ENCODE data around the gene HERC4. TPM values are rescaled to one million over a fixed set of nuclear protein-coding genes. Genes with fewer than 3 reads are reported as not detected.

The HERC4 gene
- total RNA-seq, 1 experiment from 2014 or later, result 39.4 TPM

DNA sequence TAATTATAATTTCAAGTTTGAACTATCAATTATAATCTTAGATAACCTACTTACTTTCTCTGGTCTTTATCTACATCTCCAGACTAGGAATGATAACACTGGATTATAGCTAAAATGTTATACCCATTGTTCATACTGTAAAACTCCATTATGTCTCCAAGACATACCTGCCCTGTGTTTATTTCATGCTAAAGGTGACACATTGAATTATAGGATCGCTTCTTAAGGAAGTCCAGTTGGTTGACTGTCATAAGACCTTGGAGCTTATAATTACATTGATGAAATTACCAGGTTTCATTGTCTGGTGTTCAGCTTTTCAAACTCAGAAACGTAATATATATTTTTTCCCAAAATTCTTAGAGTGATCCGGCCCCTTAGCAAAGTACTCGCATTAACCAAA is 15.5 kb upstream of the HERC4 start:
- Mint-ChIP-seq H3K9me3 (peaks cover 3% of the 10 kb centered on the region; the same call in 1 of the 2 replicates), H3K4me1 (peaks cover 18% of the 10 kb centered on the region), H3K27ac (no peak overlapping the region), H3K36me3 (no peaks in the 10 kb centered on the region), H3K4me3 (no peak overlapping the region), H3K27me3 (ENCODE audit: low read depth) (no peaks in the 10 kb centered on the region)
- CTCF ChIA-PET, result no interaction called here
- DNase-seq (ENCODE audit: low spot score) (no peak), ATAC-seq (no peak)
- POLR2A ChIA-PET, result interaction anchor here (0.6 kb wide), 1 partner anchor 241 kb away, joined by 4 read pairs; the partner anchor contains the start of gene HNRNPH3
- TF ChIP-seq NFE2L1 (CRISPR knock-in tag; IDR thresholded peaks at IDR 0.05), result no peak
- TF ChIP-seq ZNF423 (CRISPR knock-in tag; IDR thresholded peaks at IDR 0.05), result no peak
- no peak for TF ChIP-seq ZNF317 (CRISPR knock-in tag; IDR thresholded peaks at IDR 0.05; ENCODE audit: borderline replicate concordance, low read depth)
- TF ChIP-seq CBFB (CRISPR knock-in tag; IDR thresholded peaks at IDR 0.05; ENCODE audit: low read depth), result no peak
- TF ChIP-seq, protein P1, sequence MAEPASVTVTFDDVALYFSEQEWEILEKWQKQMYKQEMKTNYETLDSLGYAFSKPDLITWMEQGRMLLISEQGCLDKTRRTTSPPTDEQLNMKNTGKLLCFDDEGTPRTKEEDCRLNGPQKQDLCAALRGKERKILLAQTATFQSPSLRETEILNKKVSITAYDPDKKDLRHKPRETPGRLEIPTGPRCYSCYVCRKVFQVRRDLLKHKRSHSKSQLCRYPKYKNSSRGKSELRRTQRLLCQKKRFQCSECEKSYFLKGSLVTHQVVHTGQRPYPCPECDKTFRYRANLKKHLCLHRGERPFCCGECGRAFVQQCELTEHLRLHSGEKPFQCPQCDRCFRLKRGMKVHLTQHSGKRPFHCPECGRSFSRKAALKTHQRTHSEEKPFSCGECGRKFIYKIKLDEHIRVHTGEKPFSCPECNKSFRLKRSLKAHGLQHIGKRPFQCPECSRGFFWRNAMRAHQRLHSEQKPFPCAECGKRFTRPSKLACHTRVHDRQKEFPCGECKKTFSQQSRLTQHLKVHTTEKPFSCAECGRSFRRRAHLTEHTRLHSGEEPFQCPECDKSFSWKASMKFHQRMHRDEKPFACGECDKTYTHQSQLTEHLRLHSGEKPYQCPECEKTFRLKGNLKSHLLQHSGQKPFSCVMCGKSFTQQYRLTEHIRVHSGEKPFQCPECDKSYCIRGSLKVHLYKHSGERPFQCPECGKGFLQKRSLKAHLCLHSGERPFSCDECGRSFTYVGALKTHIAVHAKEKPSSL (CRISPR knock-in tag; conservative IDR thresholded peaks at IDR 0.05), result no peak
- TF ChIP-seq, protein P2, sequence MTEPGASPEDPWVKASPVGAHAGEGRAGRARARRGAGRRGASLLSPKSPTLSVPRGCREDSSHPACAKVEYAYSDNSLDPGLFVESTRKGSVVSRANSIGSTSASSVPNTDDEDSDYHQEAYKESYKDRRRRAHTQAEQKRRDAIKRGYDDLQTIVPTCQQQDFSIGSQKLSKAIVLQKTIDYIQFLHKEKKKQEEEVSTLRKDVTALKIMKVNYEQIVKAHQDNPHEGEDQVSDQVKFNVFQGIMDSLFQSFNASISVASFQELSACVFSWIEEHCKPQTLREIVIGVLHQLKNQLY (CRISPR knock-in tag; IDR thresholded peaks at IDR 0.05), result no peak

DNA sequence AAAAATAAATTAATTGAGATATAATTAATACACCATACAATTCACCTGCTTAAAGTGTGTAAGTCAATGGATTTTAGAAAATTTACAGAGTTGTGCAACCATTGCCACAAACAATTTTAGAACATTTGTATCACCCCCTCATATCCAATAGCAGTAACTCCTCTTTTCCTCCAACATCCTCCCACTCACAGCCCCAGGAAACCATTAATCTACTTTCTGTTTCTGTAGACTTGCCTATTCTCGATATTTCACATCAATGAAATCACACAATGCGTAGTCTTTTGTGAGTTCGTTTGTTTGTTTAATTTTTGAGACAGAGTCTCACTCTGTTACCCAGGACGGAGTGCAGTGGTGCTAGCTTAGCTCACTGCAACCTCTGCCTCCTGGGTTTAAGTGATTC is 13.7 kb upstream of the HERC4 start:
- H3K27ac Mint-ChIP-seq, result no peak overlapping the region
- no peaks in the 10 kb centered on the region for H3K27me3 Mint-ChIP-seq (ENCODE audit: low read depth)
- peaks cover 18% of the 10 kb centered on the region for H3K4me1 Mint-ChIP-seq
- H3K9me3 Mint-ChIP-seq, result peaks cover 3% of the 10 kb centered on the region; the same call in 1 of the 2 replicates
- DNase-seq (ENCODE audit: low spot score) (no peak), ATAC-seq (no peak)
- no peaks in the 10 kb centered on the region for H3K36me3 Mint-ChIP-seq
- ChIA-PET CTCF (interaction anchor here (1.6 kb wide), 1 partner anchor 124 kb away, joined by 5 read pairs; no protein-coding TSS in a partner anchor), POLR2A (no interaction called here)
- no peak overlapping the region for H3K4me3 Mint-ChIP-seq
- no peak for TF ChIP-seq EMX1 (CRISPR knock-in tag; IDR thresholded peaks at IDR 0.05)
- no peak for TF ChIP-seq OVOL2 (CRISPR knock-in tag; IDR thresholded peaks at IDR 0.05; ENCODE audit: borderline replicate concordance)
- TF ChIP-seq NR3C1 (CRISPR knock-in tag; conservative IDR thresholded peaks at IDR 0.05; ENCODE audit: low read depth), result no peak
- TF ChIP-seq TP53 (CRISPR knock-in tag; IDR thresholded peaks at IDR 0.05), result no peak
- TF ChIP-seq, protein P3, sequence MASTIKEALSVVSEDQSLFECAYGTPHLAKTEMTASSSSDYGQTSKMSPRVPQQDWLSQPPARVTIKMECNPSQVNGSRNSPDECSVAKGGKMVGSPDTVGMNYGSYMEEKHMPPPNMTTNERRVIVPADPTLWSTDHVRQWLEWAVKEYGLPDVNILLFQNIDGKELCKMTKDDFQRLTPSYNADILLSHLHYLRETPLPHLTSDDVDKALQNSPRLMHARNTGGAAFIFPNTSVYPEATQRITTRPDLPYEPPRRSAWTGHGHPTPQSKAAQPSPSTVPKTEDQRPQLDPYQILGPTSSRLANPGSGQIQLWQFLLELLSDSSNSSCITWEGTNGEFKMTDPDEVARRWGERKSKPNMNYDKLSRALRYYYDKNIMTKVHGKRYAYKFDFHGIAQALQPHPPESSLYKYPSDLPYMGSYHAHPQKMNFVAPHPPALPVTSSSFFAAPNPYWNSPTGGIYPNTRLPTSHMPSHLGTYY (CRISPR knock-in tag; IDR thresholded peaks at IDR 0.05), result no peak
- TF ChIP-seq KAT7 (CRISPR knock-in tag; IDR thresholded peaks at IDR 0.05; ENCODE audit: borderline replicate concordance), result no peak
- no peak for TF ChIP-seq RORB (CRISPR knock-in tag; IDR thresholded peaks at IDR 0.05)
- no peak for TF ChIP-seq HMGA2 (CRISPR knock-in tag; IDR thresholded peaks at IDR 0.05)
- TF ChIP-seq ZNF317 (CRISPR knock-in tag; IDR thresholded peaks at IDR 0.05; ENCODE audit: borderline replicate concordance, low read depth), result no peak
- TF ChIP-seq ZNF263 (CRISPR knock-in tag; IDR thresholded peaks at IDR 0.05; ENCODE audit: low read depth), result no peak
- TF ChIP-seq, protein P4, sequence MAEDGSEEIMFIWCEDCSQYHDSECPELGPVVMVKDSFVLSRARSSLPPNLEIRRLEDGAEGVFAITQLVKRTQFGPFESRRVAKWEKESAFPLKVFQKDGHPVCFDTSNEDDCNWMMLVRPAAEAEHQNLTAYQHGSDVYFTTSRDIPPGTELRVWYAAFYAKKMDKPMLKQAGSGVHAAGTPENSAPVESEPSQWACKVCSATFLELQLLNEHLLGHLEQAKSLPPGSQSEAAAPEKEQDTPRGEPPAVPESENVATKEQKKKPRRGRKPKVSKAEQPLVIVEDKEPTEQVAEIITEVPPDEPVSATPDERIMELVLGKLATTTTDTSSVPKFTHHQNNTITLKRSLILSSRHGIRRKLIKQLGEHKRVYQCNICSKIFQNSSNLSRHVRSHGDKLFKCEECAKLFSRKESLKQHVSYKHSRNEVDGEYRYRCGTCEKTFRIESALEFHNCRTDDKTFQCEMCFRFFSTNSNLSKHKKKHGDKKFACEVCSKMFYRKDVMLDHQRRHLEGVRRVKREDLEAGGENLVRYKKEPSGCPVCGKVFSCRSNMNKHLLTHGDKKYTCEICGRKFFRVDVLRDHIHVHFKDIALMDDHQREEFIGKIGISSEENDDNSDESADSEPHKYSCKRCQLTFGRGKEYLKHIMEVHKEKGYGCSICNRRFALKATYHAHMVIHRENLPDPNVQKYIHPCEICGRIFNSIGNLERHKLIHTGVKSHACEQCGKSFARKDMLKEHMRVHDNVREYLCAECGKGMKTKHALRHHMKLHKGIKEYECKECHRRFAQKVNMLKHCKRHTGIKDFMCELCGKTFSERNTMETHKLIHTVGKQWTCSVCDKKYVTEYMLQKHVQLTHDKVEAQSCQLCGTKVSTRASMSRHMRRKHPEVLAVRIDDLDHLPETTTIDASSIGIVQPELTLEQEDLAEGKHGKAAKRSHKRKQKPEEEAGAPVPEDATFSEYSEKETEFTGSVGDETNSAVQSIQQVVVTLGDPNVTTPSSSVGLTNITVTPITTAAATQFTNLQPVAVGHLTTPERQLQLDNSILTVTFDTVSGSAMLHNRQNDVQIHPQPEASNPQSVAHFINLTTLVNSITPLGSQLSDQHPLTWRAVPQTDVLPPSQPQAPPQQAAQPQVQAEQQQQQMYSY (CRISPR knock-in tag; IDR thresholded peaks at IDR 0.05), result no peak
- TF ChIP-seq, protein P5, sequence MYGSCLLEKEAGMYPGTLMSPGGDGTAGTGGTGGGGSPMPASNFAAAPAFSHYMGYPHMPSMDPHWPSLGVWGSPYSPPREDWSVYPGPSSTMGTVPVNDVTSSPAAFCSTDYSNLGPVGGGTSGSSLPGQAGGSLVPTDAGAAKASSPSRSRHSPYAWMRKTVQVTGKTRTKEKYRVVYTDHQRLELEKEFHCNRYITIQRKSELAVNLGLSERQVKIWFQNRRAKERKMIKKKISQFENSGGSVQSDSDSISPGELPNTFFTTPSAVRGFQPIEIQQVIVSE (CRISPR knock-in tag; IDR thresholded peaks at IDR 0.05; ENCODE audit: borderline replicate concordance), result no peak
- TF ChIP-seq, protein P6, sequence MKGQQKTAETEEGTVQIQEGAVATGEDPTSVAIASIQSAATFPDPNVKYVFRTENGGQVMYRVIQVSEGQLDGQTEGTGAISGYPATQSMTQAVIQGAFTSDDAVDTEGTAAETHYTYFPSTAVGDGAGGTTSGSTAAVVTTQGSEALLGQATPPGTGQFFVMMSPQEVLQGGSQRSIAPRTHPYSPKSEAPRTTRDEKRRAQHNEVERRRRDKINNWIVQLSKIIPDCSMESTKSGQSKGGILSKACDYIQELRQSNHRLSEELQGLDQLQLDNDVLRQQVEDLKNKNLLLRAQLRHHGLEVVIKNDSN (CRISPR knock-in tag; IDR thresholded peaks at IDR 0.05), result no peak
- TF ChIP-seq, protein P7, sequence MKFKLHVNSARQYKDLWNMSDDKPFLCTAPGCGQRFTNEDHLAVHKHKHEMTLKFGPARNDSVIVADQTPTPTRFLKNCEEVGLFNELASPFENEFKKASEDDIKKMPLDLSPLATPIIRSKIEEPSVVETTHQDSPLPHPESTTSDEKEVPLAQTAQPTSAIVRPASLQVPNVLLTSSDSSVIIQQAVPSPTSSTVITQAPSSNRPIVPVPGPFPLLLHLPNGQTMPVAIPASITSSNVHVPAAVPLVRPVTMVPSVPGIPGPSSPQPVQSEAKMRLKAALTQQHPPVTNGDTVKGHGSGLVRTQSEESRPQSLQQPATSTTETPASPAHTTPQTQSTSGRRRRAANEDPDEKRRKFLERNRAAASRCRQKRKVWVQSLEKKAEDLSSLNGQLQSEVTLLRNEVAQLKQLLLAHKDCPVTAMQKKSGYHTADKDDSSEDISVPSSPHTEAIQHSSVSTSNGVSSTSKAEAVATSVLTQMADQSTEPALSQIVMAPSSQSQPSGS (CRISPR knock-in tag; IDR thresholded peaks at IDR 0.05; ENCODE audit: borderline replicate concordance, low read depth), result no peak
- TF ChIP-seq ETV6 (CRISPR knock-in tag; IDR thresholded peaks at IDR 0.05), result no peak
- no peak for TF ChIP-seq NR1H2 (CRISPR knock-in tag; IDR thresholded peaks at IDR 0.05)
- no peak for TF ChIP-seq ZNF671 (CRISPR knock-in tag; IDR thresholded peaks at IDR 0.05)
- TF ChIP-seq NFYB (CRISPR knock-in tag; conservative IDR thresholded peaks at IDR 0.05; ENCODE audit: low read depth), result no peak
- no peak for TF ChIP-seq ZNF121 (CRISPR knock-in tag; IDR thresholded peaks at IDR 0.05)

Data from WTC11 (cell line).